ENCODE results near the gene MBOAT1. TPM values are rescaled to one million over a fixed set of nuclear protein-coding genes. Genes with fewer than 3 reads are reported as not detected.
A peak's percentile ranks its signal among the peaks of the same experiment; 100 is the strongest.

Gene MBOAT1
- total RNA-seq, 1 donor from 2014 or later: 83.3 TPM

DNA sequence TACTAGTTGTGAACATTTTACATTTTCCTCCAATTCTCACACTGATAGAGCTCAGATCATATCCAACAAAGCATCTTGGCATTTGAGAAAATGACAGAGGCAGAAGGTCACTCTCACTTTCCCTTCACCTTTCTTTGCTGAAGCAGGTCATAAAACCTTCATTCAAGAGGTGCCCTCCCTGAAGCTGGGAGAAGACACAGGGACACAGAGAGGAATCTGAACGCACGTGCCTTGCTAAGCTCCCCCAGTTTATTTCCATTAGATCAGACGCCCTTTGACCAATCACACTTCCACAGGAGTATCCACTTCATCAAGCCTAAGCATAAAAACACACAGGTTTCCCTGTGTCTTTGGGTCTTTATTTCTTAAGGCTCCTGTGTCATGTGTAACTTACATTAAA is 9.2 kb upstream of the MBOAT1 start:
- TF ChIP-seq, protein P1, sequence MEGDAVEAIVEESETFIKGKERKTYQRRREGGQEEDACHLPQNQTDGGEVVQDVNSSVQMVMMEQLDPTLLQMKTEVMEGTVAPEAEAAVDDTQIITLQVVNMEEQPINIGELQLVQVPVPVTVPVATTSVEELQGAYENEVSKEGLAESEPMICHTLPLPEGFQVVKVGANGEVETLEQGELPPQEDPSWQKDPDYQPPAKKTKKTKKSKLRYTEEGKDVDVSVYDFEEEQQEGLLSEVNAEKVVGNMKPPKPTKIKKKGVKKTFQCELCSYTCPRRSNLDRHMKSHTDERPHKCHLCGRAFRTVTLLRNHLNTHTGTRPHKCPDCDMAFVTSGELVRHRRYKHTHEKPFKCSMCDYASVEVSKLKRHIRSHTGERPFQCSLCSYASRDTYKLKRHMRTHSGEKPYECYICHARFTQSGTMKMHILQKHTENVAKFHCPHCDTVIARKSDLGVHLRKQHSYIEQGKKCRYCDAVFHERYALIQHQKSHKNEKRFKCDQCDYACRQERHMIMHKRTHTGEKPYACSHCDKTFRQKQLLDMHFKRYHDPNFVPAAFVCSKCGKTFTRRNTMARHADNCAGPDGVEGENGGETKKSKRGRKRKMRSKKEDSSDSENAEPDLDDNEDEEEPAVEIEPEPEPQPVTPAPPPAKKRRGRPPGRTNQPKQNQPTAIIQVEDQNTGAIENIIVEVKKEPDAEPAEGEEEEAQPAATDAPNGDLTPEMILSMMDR (conservative IDR thresholded peaks at IDR 0.05): no peak
- Mint-ChIP-seq H3K36me3 (no peaks in the 10 kb centered on the region), H3K4me1 (ENCODE audit: unreplicated experiment) (peaks cover 15% of the 10 kb centered on the region), H3K4me3 (no peak overlapping the region), H3K9me3 (no peaks in the 10 kb centered on the region), H3K27me3 (no peaks in the 10 kb centered on the region), H3K27ac (peak overlapping the region; percentile 12)
- no peak for DNase-seq (ENCODE audit: extremely low spot score, unreplicated experiment)

- Mint-ChIP-seq H3K4me1 (ENCODE audit: unreplicated experiment) (peaks cover 18% of the 10 kb centered on the region), H3K27ac (no peak overlapping the region), H3K36me3 (no peaks in the 10 kb centered on the region), H3K27me3 (peaks cover 1% of the 10 kb centered on the region), H3K9me3 (no peaks in the 10 kb centered on the region), H3K4me3 (no peak overlapping the region)
- TF ChIP-seq, protein P1 (conservative IDR thresholded peaks at IDR 0.05): no peak
- no peak for DNase-seq (ENCODE audit: extremely low spot score, unreplicated experiment)
These were observed 8.1 kb upstream of the MBOAT1 start for GRCh38 chr6:20220359-20220758.

DNA sequence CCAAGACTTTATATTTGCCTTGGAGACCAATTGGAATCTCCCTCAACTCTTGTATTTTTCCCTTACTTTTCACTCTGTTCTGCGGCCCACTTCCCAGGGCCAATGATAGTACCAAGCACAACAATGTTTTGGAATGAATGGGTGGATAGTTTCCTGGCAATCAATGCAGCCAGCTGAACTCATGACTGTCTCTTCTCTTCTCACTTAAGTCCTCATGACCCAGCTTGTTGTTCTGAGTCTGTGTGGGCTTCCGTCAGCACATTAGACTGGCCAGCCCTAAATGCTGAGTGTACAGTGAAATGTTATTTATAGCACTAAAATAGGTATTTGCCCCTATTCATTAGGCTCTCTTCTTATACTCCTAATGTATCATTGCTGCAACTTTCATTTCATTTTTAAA is 5.6 kb upstream of the MBOAT1 start:
- DNase-seq (ENCODE audit: extremely low spot score, unreplicated experiment): no peak
- Mint-ChIP-seq H3K4me1 (ENCODE audit: unreplicated experiment) (peaks cover 31% of the 10 kb centered on the region), H3K27me3 (peaks cover 5% of the 10 kb centered on the region), H3K9me3 (no peaks in the 10 kb centered on the region), H3K27ac (peak overlapping the region; percentile 96), H3K36me3 (no peaks in the 10 kb centered on the region), H3K4me3 (peak overlapping the region; percentile 57)
- TF ChIP-seq, protein P1 (conservative IDR thresholded peaks at IDR 0.05): no peak

- DNase-seq (ENCODE audit: extremely low spot score, unreplicated experiment): no peak
- H3K36me3 Mint-ChIP-seq: no peaks in the 10 kb centered on the region
- H3K9me3 Mint-ChIP-seq: no peaks in the 10 kb centered on the region
- peaks cover 5% of the 10 kb centered on the region for H3K27me3 Mint-ChIP-seq
- H3K4me3 Mint-ChIP-seq: peak overlapping the region; percentile 54
- TF ChIP-seq, protein P1 (conservative IDR thresholded peaks at IDR 0.05): no peak
- peak overlapping the region; percentile 96 for H3K27ac Mint-ChIP-seq
- H3K4me1 Mint-ChIP-seq (ENCODE audit: unreplicated experiment): peaks cover 31% of the 10 kb centered on the region
These were observed 5.1 kb upstream of the MBOAT1 start for GRCh38 chr6:20217324-20217855.

GRCh38 chr6:20215310-20215709 is 3.0 kb upstream of the MBOAT1 start:
- TF ChIP-seq, protein P1 (conservative IDR thresholded peaks at IDR 0.05): no peak
- H3K9me3 Mint-ChIP-seq: no peaks in the 10 kb centered on the region
- DNase-seq (ENCODE audit: extremely low spot score, unreplicated experiment): no peak
- peaks cover 8% of the 10 kb centered on the region for H3K27me3 Mint-ChIP-seq
- peak overlapping the region; percentile 79 for H3K27ac Mint-ChIP-seq
- H3K4me3 Mint-ChIP-seq: peak overlapping the region; percentile 62
- no peaks in the 10 kb centered on the region for H3K36me3 Mint-ChIP-seq
- peaks cover 28% of the 10 kb centered on the region for H3K4me1 Mint-ChIP-seq (ENCODE audit: unreplicated experiment)
